GM06990 (cell line): ENCODE results near the gene PARVA.
"Not testable (repeated sequence)": the region's sequence is repeated elsewhere in the genome, so short reads cannot be mapped to it uniquely, and the experiment has no call there.

Source experiments
- DNase-seq: peaks from one replicate; pipeline ENCODE4 v3.0.0-alpha.2; 2011; ENCODE audit not compliant: insufficient read length; ENCODE audit errors: extremely low read depth
- H3K27me3 ChIP-seq: replicated peaks from 2 replicates; pipeline ENCODE4 v1.6.0; 2011; ENCODE audit warnings: low read length; ENCODE audit not compliant: control insufficient read depth, insufficient read depth
- H3K36me3 ChIP-seq: 2 replicates; pipeline ENCODE4 v1.5.1; 2011; ENCODE audit warnings: low read length; ENCODE audit not compliant: control insufficient read depth, insufficient read depth
- H3K4me3 ChIP-seq: replicated peaks from 2 replicates; pipeline ENCODE4 v1.5.1; 2011; ENCODE audit warnings: low read depth, mild to moderate bottlenecking, control low read depth, low read length
- TF ChIP-seq, protein P1 (sequence below): IDR thresholded peaks from 2 replicates; pipeline ENCODE4 v1.5.1; 2011; ENCODE audit warnings: low read length, control low read depth, mild to moderate bottlenecking, inconsistent platforms; ENCODE audit not compliant: insufficient read depth, poor library complexity, severe bottlenecking

The PARVA gene

DNA sequence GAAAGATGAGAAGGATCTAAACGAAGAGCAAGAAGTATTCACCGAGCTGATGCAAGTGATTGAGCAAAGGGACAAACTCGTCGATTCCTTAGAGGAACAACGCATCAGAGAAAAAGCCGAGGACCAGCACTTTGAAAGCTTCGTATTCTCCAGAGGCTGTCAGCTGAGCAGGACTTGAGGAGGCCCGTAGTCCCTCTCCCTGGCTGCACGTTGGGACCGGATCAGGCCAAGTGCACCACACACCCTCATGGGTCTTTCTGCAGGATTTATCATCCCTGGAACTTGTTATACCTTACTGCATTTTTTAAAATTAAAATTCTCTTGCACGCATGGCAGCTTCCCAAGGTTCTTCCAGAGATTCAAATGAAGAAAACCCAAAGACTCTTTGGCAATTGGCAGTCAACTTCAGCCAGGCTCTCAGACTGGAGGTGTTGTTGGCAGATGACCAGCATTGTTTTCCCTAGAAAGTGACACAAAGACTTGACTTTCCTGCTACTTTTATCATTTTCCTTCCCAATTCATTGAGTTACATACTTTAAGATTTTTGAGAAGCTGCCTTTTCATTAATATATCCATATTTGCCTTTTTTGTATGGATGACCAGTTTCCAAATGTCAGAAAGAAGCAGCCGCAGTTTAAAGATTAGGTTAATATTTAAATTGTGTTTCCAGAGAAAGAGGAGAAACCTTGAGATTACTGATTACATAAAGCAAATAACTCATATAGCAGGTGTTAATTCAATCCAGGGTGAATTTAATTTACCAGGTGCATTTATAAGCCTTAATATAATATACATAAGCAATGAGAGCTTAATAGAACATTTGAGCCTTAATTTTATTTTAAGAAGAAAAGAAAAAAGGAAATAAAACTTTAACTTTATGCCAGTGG, 18.8 kb upstream of the PARVA start:
- DNase-seq: no peak
- TF ChIP-seq, protein P1, sequence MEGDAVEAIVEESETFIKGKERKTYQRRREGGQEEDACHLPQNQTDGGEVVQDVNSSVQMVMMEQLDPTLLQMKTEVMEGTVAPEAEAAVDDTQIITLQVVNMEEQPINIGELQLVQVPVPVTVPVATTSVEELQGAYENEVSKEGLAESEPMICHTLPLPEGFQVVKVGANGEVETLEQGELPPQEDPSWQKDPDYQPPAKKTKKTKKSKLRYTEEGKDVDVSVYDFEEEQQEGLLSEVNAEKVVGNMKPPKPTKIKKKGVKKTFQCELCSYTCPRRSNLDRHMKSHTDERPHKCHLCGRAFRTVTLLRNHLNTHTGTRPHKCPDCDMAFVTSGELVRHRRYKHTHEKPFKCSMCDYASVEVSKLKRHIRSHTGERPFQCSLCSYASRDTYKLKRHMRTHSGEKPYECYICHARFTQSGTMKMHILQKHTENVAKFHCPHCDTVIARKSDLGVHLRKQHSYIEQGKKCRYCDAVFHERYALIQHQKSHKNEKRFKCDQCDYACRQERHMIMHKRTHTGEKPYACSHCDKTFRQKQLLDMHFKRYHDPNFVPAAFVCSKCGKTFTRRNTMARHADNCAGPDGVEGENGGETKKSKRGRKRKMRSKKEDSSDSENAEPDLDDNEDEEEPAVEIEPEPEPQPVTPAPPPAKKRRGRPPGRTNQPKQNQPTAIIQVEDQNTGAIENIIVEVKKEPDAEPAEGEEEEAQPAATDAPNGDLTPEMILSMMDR: no peak
- Histone ChIP-seq H3K27me3 (no peaks in the 10 kb centered on the region; the same call in none of the 2 replicates), H3K36me3 (no peaks in the 10 kb centered on the region), H3K4me3 (no peak overlapping the region)

DNA sequence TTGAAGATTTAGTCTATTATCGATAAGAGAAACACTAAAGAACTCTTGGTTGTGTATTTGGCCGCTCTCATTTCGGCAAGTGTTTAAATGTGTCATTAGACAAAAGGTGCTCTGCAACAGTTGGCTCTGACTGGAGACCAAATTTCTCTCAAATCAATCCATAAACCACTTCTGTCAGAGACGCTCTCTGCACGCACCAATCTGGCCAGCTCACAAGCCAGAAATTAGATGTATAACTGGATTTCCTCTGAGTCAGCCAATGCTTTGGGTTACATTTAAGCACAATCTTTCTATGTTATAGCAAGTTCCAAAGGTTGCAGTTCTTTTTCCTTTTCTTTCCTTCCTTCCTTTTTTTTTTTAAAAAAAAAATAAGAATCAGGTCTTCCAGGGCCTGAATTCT, 17.6 kb upstream of the PARVA start:
- no peak for DNase-seq
- no peak overlapping the region for H3K4me3 ChIP-seq
- H3K36me3 ChIP-seq: no peaks in the 10 kb centered on the region
- TF ChIP-seq, protein P1: no peak
- no peaks in the 10 kb centered on the region; the same call in none of the 2 replicates for H3K27me3 ChIP-seq

DNA sequence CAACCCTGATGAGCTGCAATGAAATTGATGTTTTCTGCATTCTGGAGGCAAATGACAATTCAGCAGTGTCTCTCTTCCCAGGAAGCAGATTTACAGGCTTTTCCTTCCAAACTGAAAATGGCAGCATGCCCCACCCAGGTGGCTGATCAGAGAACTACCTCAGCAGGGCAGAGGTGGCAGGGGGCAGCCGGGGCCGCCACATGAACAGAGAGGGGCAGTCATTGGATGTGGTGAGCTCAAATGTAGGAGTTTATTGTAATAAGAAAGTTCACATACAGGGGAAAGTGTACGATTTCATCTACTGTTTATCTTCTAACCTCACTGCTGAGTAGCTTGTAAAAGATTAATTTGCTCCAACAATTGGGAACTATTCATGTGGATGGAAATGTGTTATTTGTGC, 15.7 kb upstream of the PARVA start:
- H3K27me3 ChIP-seq: no peaks in the 10 kb centered on the region; the same call in none of the 2 replicates
- TF ChIP-seq, protein P1: no peak
- no peak for DNase-seq
- H3K36me3 ChIP-seq: no peaks in the 10 kb centered on the region
- H3K4me3 ChIP-seq: no peak overlapping the region

DNA sequence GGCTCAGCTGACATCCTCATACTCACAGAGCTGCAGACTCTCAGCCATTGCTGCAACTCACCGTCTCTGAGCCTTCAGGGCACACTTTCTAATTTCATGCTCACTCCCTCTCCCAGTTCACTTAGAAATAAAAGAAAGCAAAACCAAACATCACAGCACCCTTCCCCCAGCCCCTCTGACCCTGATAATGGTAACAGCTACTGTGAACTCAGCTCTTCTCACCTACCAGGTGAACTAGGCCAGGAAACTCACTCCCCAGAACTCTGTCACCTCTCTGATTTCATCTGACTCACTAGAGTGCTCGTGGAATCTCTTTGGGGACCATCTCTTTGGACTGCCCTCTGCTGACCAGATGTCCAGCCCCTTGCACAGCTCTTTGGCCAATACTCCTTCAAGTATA, 14.5 kb upstream of the PARVA start:
- TF ChIP-seq, protein P1: no peak
- DNase-seq: no peak
- H3K4me3 ChIP-seq: no peak overlapping the region
- H3K27me3 ChIP-seq: no peaks in the 10 kb centered on the region
- no peaks in the 10 kb centered on the region for H3K36me3 ChIP-seq

DNA sequence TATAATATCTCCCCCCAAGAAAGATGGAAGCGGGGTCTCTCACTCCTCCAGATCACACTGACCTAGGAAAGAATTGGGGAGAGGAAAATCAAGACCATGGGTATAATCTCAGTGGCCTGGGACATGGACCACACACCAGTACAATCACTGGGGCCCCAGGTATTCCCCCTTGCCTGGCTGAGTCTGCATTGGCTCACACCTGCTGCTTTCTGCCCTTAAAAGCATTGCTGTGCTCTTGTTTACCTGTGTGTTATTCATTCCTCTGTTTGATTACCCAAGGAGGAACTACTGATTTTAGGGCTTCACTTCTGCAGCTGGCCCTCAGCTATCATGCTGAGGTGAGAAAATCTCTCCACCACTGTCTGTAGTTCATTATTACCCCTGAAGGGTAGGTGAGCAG, 14.0 kb upstream of the PARVA start:
- DNase-seq: no peak
- TF ChIP-seq, protein P1: no peak
- no peaks in the 10 kb centered on the region for H3K27me3 ChIP-seq
- no peak overlapping the region for H3K4me3 ChIP-seq
- H3K36me3 ChIP-seq: no peaks in the 10 kb centered on the region

DNA sequence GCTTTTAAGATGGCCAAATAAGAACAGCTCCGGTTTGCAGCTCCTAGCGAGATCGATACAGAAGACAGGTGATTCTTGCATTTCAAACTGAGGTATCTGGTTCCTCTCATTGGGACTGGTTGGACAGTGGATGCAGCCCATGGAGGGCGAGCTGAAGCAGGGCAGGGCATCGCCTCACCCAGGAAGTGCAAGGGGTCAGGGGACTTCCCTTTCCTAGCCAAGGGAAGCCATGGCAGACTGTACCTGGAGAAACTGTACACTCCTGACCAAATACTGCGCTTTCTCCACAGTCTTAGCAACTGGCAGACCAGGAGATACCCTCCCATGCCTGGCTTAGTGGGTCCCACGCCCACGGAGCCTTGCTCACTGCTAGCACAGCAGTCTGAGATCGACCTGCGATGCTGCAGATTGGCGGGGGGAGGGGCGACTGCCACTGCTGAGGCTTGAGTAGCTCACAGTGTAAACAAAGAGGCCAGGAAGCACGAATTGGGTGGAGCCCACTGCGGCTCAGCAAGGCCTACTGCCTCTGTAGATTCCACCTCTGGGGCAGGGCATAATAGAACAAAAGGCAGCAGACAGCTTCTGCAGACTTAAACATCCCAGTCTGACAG, 11.3 kb upstream of the PARVA start:
- H3K36me3 ChIP-seq, H3K27me3 ChIP-seq, H3K4me3 ChIP-seq, DNase-seq: not testable (repeated sequence)

DNA sequence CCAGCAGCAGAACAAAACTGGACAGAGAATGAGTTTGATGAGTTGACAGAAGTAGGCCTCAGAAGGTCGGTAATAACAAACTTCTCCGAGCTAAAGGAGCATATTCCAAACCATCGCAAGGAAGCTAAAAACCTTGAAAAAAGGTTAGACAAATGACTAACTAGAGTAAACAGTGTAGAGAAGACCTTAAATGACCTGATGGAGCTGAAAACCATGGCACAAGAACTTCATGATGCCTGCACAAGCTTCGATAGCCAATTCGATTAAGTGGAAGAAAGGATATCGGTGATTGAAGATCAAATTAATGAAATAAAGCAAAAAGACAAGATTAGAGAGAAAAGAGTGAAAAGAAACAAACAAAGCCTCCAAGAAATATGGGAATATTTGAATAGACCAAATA, 10.3 kb upstream of the PARVA start:
- H3K36me3 ChIP-seq, H3K27me3 ChIP-seq: not testable (repeated sequence)

More for the DNA sequence above, 10.3 kb upstream of the PARVA start:
- not testable (repeated sequence) for H3K4me3 ChIP-seq, DNase-seq
